ENCODE measurements around the gene MYO10. TPM values are rescaled to one million over a fixed set of nuclear protein-coding genes. Genes with fewer than 3 reads are reported as not detected.

MYO10 gene
- total RNA-seq, 1 experiment from 2014 or later, result 71.9 TPM

- H3K27ac ChIP-seq (ENCODE audit: low read length), result no peak overlapping the region
- H3K4me1 ChIP-seq (ENCODE audit: control insufficient read depth, insufficient read depth, low read length), result no peaks in the 10 kb centered on the region
- H3K36me3 ChIP-seq (ENCODE audit: control insufficient read depth, insufficient read depth, low read length), result peaks cover 10% of the 10 kb centered on the region
- TF ChIP-seq CTCF (IDR thresholded peaks at IDR 0.05), result no peak
- TF ChIP-seq POLR2AphosphoS5 (IDR thresholded peaks at IDR 0.05; ENCODE audit: low read depth, low read length), result no peak
- TF ChIP-seq SIN3A (IDR thresholded peaks at IDR 0.05; ENCODE audit: borderline replicate concordance, insufficient read depth, low read depth, low read length), result no peak
- TF ChIP-seq REST (IDR thresholded peaks at IDR 0.05; ENCODE audit: insufficient read depth in 1 of 2, low read depth in 2 of 2, low read length in 1 of 2), result no peak
- no peak for TF ChIP-seq TCF7L2 (IDR thresholded peaks at IDR 0.05; ENCODE audit: low read depth, low read length)
- ChIA-PET CTCF (no interaction called here), POLR2A (no interaction called here)
- in situ Hi-C loops (cut with HindIII; ENCODE audit: low pct_unique_long_range_greater_than_20kb, low sequenced_read_pairs), result no loop called here
- no peak overlapping the region for H3K4me3 ChIP-seq (ENCODE audit: low read depth in 2 of 2, low read length in 2 of 2)
- no peaks in the 10 kb centered on the region for H3K9me3 ChIP-seq (ENCODE audit: control insufficient read depth, insufficient read depth, low read depth, low read length)
- ATAC-seq (no peak), DNase-seq (ENCODE audit: low read depth, low spot score) (no peak)
- no TSS peak for BruUV-seq (replicated peaks)
- H3K27me3 ChIP-seq (ENCODE audit: control insufficient read depth, insufficient read depth, low read length), result no peaks in the 10 kb centered on the region
- intact Hi-C loops (cut with micrococcal nuclease; ENCODE audit: unreplicated experiment), result no loop called here
Observed at GRCh38 chr5:16707869-16708192, 228.3 kb downstream of the MYO10 start.

GRCh38 chr5:16707168-16707868, 228.8 kb downstream of the MYO10 start:
- Histone ChIP-seq H3K36me3 (ENCODE audit: control insufficient read depth, insufficient read depth, low read length) (peaks cover 13% of the 10 kb centered on the region), H3K27me3 (ENCODE audit: control insufficient read depth, insufficient read depth, low read length) (no peaks in the 10 kb centered on the region), H3K4me1 (ENCODE audit: control insufficient read depth, insufficient read depth, low read length) (no peaks in the 10 kb centered on the region), H3K27ac (ENCODE audit: low read length) (no peak overlapping the region), H3K9me3 (ENCODE audit: control insufficient read depth, insufficient read depth, low read depth, low read length) (no peaks in the 10 kb centered on the region), H3K4me3 (ENCODE audit: low read depth in 2 of 2, low read length in 2 of 2) (no peak overlapping the region)
- intact Hi-C loops (cut with micrococcal nuclease; ENCODE audit: unreplicated experiment) (no loop called here), in situ Hi-C loops (cut with HindIII; ENCODE audit: low pct_unique_long_range_greater_than_20kb, low sequenced_read_pairs) (no loop called here)
- TF ChIP-seq SIN3A (IDR thresholded peaks at IDR 0.05; ENCODE audit: borderline replicate concordance, insufficient read depth, low read depth, low read length) (no peak), CTCF (IDR thresholded peaks at IDR 0.05) (no peak), POLR2AphosphoS5 (IDR thresholded peaks at IDR 0.05; ENCODE audit: low read depth, low read length) (no peak), TCF7L2 (IDR thresholded peaks at IDR 0.05; ENCODE audit: low read depth, low read length) (no peak), REST (IDR thresholded peaks at IDR 0.05; ENCODE audit: insufficient read depth in 1 of 2, low read depth in 2 of 2, low read length in 1 of 2) (no peak)
- ATAC-seq (no peak), DNase-seq (ENCODE audit: low read depth, low spot score) (no peak)
- no TSS peak for BruUV-seq (replicated peaks)
- POLR2A ChIA-PET, result no interaction called here
- CTCF ChIA-PET, result no interaction called here

Data from Panc1 (cell line).